HUES48 (cell line): ENCODE measurements around the gene MSANTD1.

ENCODE experiments used
- H3K27ac ChIP-seq: one replicate; pipeline ENCODE4 v1.7.0; 2013; ENCODE audit warnings: low read depth, low read length, inconsistent platforms
- H3K27me3 ChIP-seq: 2 replicates; pipeline ENCODE4 v1.6.1; 2013; ENCODE audit warnings: mild to moderate bottlenecking, low read length; ENCODE audit not compliant: control insufficient read depth, insufficient read depth
- H3K36me3 ChIP-seq: 2 replicates; pipeline ENCODE4 v1.6.1; 2013; ENCODE audit warnings: low read length; ENCODE audit not compliant: control insufficient read depth, insufficient read depth
- H3K4me1 ChIP-seq: 2 replicates; pipeline ENCODE4 v1.6.1; 2013; ENCODE audit warnings: mild to moderate bottlenecking, low read length; ENCODE audit not compliant: control insufficient read depth, insufficient read depth
- H3K4me3 ChIP-seq: 2 replicates; pipeline ENCODE4 v1.5.1; 2013; ENCODE audit warnings: mild to moderate bottlenecking, low read depth, low read length
- H3K9ac ChIP-seq: 2 replicates; pipeline ENCODE4 v1.6.1; 2013; ENCODE audit warnings: mild to moderate bottlenecking, low read depth, low read length, moderate library complexity
- H3K9me3 ChIP-seq: 2 replicates; pipeline ENCODE4 v1.6.1; 2013; ENCODE audit warnings: low read length; ENCODE audit not compliant: control insufficient read depth, insufficient read depth

The MSANTD1 gene

DNA sequence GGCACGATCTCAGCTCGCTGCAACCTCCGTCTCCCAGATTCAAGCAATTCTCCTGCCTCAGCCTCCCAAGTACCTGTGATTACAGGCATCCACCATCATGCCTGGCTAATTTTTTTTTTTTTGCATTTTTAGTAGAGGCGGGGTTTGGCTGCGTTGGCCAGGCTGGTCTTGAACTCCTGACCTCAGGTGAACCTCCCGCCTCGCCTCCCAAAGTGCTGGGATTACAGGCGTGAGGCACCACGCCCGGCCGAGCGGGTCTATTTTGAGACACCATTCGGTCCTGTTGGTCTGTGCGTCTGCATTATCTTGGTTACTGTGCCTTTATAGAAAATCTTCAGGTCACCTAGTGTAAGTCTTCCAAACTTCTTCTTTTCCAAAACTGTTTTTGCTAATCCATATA, 22.2 kb downstream of the MSANTD1 start:
- no peaks in the 10 kb centered on the region for H3K9me3 ChIP-seq
- no peaks in the 10 kb centered on the region for H3K27me3 ChIP-seq
- no peaks in the 10 kb centered on the region for H3K36me3 ChIP-seq
- no peaks in the 10 kb centered on the region for H3K4me1 ChIP-seq
- no peak overlapping the region for H3K27ac ChIP-seq
- H3K9ac ChIP-seq, result no peak overlapping the region
- H3K4me3 ChIP-seq, result no peak overlapping the region

DNA sequence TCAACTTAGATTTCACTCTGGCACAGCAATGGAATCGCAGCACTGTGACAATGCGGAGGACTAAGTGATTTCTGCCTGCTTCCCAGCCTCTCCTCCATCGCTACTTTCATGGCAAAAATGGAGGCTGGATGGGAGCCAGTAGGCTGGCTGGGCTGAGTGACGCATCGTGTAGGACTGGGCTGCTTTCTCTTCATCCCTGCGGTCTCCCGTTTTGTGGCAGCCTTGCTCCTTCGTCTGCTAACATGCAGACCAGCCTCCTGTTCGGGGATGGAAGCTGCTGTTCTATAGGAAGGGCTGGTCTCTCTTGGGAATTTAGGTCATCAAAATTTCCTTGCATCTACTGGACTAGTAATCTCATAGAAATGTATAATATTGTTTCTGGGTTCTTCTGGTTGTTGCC, 28.0 kb downstream of the MSANTD1 start:
- Histone ChIP-seq H3K4me3 (no peak overlapping the region), H3K9me3 (no peaks in the 10 kb centered on the region)

DNA sequence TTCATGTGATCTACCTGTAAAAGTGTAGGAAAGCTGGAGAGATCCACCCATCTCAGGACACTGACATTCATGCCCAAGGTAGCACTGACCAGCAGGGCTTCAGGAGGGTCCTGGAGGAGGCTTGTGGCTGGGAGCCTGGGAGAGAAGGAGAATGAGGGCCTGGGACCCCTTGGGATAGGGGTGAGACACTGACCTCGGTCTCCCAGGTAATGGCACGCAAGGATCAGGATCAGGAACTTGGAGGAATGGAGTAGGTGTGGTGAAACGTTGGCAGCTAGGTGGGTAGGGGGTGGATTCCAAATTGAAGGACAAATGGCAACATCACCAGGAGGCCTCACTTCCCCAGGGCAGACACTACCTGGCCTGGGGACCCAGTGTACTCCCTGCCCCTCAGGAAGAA, 31.5 kb downstream of the MSANTD1 start:
- H3K27me3 ChIP-seq, result no peaks in the 10 kb centered on the region
- H3K4me1 ChIP-seq, result no peaks in the 10 kb centered on the region
- no peaks in the 10 kb centered on the region for H3K9me3 ChIP-seq
- H3K9ac ChIP-seq, result no peak overlapping the region
- no peak overlapping the region for H3K4me3 ChIP-seq
- H3K27ac ChIP-seq, result no peak overlapping the region
- H3K36me3 ChIP-seq, result no peaks in the 10 kb centered on the region

More for the DNA sequence above, 28.0 kb downstream of the MSANTD1 start:
- Histone ChIP-seq H3K4me1 (no peaks in the 10 kb centered on the region), H3K36me3 (no peaks in the 10 kb centered on the region), H3K27ac (no peak overlapping the region), H3K9ac (no peak overlapping the region), H3K27me3 (no peaks in the 10 kb centered on the region)

DNA sequence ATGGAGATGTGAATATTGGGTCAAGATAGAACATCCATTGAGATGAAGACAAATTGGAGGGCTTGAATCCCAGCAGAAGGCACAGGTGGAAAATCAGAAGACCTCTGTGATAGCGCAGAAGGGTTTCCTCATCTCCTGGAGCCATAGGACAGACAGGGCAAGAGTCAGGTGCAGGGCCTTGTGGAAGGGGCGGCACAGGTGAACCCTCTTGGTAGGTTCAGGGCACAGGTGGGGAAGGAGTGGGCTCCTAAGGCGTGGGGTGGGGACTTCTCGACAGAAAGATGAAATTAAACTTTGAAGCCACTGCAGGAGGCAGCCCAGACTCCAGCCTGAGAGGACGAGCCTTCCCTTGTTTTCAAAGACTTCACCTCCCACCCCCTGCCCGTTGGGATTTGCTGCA, 34.5 kb downstream of the MSANTD1 start:
- Histone ChIP-seq H3K27me3 (no peaks in the 10 kb centered on the region), H3K36me3 (no peaks in the 10 kb centered on the region), H3K4me1 (no peaks in the 10 kb centered on the region; the same call in 1 of the 2 replicates), H3K27ac (no peak overlapping the region), H3K9ac (no peak overlapping the region), H3K4me3 (no peak overlapping the region), H3K9me3 (no peaks in the 10 kb centered on the region)

DNA sequence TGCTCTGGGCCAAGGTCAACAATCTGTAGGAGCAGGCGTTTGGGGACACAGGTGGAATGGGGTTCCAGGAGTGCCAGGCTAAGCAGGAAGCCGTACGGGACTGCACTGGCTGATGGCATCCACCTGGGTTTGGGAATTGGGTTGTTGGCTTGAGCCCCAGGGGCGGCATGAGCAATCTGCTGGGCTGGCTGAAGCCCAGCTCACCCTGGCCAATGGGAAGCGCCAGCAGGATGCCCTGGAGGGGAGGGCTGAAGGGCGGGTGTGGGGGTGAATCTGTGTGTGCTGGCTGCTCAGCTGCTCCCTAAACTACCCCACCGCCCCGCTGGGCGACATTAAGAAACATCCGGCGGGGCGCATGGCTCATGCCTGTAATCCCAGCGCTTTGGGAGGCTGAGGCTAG, 35.0 kb downstream of the MSANTD1 start:
- no peak overlapping the region for H3K27ac ChIP-seq
- no peaks in the 10 kb centered on the region for H3K27me3 ChIP-seq
- H3K36me3 ChIP-seq, result no peaks in the 10 kb centered on the region
- H3K9ac ChIP-seq, result no peak overlapping the region
- H3K4me1 ChIP-seq, result no peaks in the 10 kb centered on the region; the same call in 1 of the 2 replicates
- H3K4me3 ChIP-seq, result no peak overlapping the region
- H3K9me3 ChIP-seq, result no peaks in the 10 kb centered on the region

DNA sequence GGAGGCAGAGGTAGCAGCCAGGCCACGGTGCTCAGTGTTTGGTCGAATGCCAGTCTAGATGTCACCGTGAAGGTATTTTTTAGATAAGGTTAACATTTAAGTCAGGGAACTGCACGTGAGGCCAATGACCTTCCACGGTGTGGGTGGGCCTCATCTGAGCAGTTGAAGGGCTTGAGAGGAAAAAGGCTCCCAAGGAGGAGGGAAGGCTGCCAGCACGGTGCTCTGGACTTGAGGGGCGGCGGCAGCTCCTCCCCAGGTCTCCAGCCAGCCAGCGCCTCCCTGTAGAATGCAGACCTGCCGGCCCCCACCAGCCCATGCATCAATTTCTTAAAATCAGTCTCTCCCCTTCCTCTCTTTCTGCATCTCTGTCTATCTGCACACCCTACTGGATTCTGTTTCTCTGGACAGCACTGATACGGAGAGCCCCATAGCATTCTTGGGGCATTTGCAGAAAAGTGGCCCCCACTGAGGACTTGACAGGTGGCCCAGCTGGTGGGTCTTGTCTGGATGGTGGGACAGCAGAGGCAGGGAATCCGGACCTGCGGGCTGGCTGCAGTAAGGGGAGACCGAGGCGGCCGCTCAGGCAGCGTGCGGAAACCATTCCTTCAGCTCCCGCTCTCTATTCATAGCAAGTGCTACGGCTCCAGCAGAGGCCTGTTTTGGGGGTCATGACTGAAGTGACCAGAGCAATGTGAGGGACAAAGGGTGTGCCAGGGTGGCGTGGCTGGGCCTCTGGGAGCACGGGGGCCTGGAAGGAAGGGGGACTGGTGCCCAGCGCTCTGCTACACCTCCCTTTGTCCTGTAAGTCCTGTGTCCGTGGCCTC, 36.0 kb downstream of the MSANTD1 start:
- no peaks in the 10 kb centered on the region; the same call in 1 of the 2 replicates for H3K4me1 ChIP-seq
- H3K36me3 ChIP-seq, result no peaks in the 10 kb centered on the region
- H3K4me3 ChIP-seq, result no peak overlapping the region
- no peak overlapping the region for H3K27ac ChIP-seq
- H3K9me3 ChIP-seq, result no peaks in the 10 kb centered on the region
- no peak overlapping the region for H3K9ac ChIP-seq
- peaks cover under 1% of the 10 kb centered on the region; the same call in 1 of the 2 replicates for H3K27me3 ChIP-seq

DNA sequence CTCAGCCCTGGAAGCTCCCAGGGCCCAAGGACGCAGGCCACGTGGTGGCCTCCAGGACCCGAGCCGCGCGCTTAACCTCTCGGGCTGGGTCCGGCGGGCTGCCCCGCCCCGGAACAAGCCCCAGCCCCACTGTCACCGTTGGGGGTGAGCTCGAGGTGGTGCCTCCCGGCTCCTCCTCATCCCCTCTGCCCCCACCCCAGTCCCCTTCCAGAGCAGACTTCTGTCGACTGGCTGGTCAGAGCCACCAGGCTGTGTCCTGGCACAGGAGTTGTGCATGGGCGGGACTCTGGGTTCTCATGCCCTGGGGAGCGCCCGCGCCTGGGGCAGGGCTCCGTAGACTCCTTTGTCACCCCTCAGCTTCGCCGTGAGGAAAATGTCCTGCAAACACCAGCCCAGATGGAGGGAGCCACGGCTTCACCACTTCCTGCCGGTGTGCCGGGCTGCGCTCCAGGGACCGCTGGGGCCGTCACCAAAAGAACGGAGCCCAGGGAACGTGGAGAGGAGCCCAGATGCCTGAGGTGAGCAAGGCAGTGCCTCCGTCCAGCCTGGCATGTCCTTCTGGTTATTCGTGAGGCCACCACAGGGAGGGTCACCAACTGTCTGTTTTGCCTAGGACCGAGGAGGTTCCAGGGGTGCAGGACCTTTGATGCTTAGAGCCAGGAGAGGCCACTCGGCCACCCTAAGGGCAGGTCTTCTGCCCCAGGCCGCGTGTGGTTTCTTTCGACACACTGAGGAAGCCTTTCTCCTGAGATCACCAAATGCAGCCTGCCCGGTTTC, 36.8 kb downstream of the MSANTD1 start:
- Histone ChIP-seq H3K4me1 (no peaks in the 10 kb centered on the region; the same call in 1 of the 2 replicates), H3K27me3 (peaks cover 9% of the 10 kb centered on the region), H3K27ac (no peak overlapping the region), H3K9me3 (no peaks in the 10 kb centered on the region), H3K36me3 (no peaks in the 10 kb centered on the region), H3K9ac (no peak overlapping the region), H3K4me3 (no peak overlapping the region)

DNA sequence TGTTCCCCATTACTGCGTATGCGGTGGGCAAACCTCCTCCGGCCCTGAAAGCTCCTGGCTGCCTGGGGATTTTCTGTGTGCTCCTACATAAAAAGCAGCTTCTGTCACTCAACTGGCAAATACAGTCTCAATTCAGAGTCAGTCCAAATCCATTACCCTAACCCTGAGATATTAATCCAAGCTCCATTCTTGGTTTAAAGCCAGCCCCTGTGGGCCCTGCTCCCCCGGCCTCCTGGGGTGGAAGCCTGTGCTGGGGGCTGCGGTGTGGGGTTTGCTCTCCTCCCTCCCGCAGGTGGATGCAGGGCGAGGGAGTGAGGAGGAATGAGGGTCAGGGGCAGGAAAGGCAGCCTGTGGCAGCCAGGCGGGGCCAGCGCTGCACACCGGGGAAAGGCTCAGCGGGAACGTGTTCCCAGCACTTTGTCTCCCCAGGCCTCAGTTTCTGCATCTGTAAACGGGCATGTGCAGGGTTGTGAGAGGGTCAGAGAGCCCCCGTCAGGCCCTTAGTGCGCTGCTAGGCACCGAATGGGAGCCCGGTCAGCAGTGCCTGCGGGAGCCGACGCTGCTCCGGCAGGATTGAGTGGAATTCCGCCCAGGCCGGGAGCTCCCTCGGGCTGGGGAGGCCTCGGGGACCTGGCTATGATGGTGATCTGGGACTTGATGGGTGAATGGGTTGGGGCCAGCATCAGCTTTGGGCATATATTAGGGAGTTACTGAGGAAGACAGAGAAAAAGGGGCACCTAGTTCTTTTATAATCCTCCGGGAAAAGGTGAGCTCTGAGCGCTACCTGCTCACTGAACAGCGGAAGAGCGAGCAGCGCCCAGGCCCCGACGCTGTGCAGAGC, 37.6 kb downstream of the MSANTD1 start:
- no peak overlapping the region for H3K9ac ChIP-seq
- H3K27me3 ChIP-seq, result peaks cover 17% of the 10 kb centered on the region
- no peak overlapping the region for H3K4me3 ChIP-seq
- no peak overlapping the region for H3K27ac ChIP-seq
- H3K9me3 ChIP-seq, result no peaks in the 10 kb centered on the region
- H3K36me3 ChIP-seq, result no peaks in the 10 kb centered on the region
- H3K4me1 ChIP-seq, result peaks cover 3% of the 10 kb centered on the region; the same call in 1 of the 2 replicates

DNA sequence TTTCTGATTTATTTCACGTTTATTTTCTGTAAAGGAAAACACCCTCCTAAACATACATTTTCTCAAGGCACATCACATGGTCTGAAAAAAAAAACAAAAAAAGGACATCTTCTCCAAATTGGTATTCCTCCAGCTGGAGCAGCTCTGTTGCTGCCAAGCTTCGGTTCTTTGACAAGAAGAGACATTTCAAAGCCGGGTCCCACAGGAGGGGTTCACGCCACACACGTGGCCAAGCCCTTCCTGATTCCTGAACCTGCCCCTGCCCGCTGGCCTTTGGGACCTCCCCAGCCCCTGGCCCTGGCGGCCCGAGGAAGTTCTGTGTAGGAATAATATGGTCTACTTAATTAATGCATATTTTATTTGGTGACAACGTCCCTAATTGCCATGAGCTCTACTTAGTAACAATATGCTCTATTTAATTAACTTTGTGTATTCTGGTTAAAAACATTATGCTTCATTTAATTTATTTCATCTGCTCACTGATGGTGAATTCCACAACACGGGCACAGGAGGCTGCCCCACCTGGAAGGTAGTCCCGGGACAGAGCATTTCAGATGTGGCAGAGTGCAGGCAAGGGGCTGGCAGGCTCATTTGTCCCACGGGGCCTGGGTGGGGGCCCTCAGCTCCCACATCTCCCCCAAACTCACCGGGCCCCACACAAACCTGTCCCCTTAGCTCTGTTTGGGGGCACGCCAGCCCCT, 38.5 kb downstream of the MSANTD1 start:
- Histone ChIP-seq H3K27me3 (peaks cover 21% of the 10 kb centered on the region), H3K27ac (no peak overlapping the region), H3K4me3 (no peak overlapping the region), H3K9me3 (no peaks in the 10 kb centered on the region), H3K9ac (no peak overlapping the region), H3K36me3 (no peaks in the 10 kb centered on the region), H3K4me1 (peaks cover 5% of the 10 kb centered on the region; the same call in 1 of the 2 replicates)

DNA sequence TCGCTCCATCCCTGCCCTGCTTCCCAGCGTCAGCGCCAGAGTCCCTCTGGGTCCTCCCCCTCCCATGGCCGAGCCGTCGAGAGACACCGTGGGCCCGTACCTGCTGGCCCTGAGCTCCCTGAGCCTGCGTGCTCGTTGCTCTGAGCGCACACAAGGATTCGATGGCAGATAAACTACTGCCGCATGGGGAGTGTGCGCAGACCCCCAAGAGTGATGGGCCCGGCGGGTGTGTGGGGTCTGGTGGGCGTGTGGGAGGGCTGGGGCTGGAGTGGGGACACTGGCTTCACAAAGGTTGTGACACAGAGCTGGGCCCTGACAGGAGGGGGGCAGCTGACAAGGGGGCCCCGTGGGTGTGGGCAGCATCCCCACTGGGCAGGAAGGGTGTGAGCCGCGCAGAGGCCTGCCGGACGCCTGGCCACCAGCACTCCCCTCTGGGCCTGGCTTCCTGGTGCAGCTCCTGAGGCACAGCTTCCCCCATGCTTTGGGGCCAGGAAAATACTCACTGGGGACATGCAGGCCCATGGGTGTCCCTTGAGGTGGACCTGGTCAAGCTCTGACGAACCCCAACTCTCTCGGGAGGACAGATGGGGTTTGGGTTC, 39.1 kb downstream of the MSANTD1 start:
- Histone ChIP-seq H3K4me3 (no peak overlapping the region), H3K27ac (no peak overlapping the region), H3K4me1 (peaks cover 5% of the 10 kb centered on the region; the same call in 1 of the 2 replicates), H3K9me3 (no peaks in the 10 kb centered on the region), H3K36me3 (no peaks in the 10 kb centered on the region), H3K27me3 (peaks cover 21% of the 10 kb centered on the region), H3K9ac (no peak overlapping the region)
